ENCODE measurements around the gene TMEM30B.

DNA sequence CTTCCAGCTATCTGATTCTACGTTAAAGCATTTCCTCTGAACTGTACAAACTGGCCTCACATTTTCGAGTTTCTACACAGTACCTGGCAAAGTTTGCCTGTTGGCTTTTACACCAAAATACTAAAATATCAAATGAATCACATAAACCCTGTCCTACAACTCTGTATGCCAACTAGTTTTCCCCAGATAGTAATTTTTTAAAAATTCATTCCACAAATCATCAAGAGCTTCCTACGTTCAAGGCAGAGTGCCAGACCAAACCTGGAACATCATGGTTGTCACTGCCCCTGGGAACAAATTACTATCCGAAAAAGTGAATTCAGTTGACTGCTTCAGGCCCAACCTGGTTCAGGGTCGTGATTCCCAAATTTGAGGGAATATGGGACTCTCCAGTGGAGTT, 2.1 kb downstream of the TMEM30B start:
- TF ChIP-seq CTCF (IDR thresholded peaks at IDR 0.05) (no peak), EP300 (IDR thresholded peaks at IDR 0.05) (no peak), POLR2A (IDR thresholded peaks at IDR 0.05) (no peak), POLR2AphosphoS5 (IDR thresholded peaks at IDR 0.05) (no peak)
